ENCODE results near the gene FARS2.

FARS2 gene

GRCh38 chr6:5512422-5512821 lies 251.1 kb downstream of the FARS2 start:
- no peak for DNase-seq

- DNase-seq = no peak
These were observed 252.1 kb downstream of the FARS2 start for GRCh38 chr6:5513408-5513807.

- DNase-seq = no peak
These were observed 253.0 kb downstream of the FARS2 start for GRCh38 chr6:5514353-5514752.

- no peak for DNase-seq
These were observed 253.9 kb downstream of the FARS2 start for GRCh38 chr6:5515200-5515599.

- no peak for DNase-seq
These were observed 254.7 kb downstream of the FARS2 start for GRCh38 chr6:5516036-5516435.

GRCh38 chr6:5517796-5518195 lies 256.5 kb downstream of the FARS2 start:
- DNase-seq = peak; percentile 37

- DNase-seq = peak; percentile 40
These were observed 257.7 kb downstream of the FARS2 start for GRCh38 chr6:5518936-5519491.

- DNase-seq = no peak
These were observed 259.5 kb downstream of the FARS2 start for GRCh38 chr6:5520796-5521195.

- no peak for DNase-seq
These were observed 260.0 kb downstream of the FARS2 start for GRCh38 chr6:5521322-5521721.

- DNase-seq = peak; percentile 10
These were observed 260.8 kb downstream of the FARS2 start for GRCh38 chr6:5522147-5522546.

GRCh38 chr6:5524110-5524509 lies 262.8 kb downstream of the FARS2 start:
- DNase-seq = no peak

- DNase-seq = no peak
These were observed 263.9 kb downstream of the FARS2 start for GRCh38 chr6:5525209-5525608.

GRCh38 chr6:5529015-5529414 lies 267.7 kb downstream of the FARS2 start:
- no peak for DNase-seq

GRCh38 chr6:5529733-5530132 lies 268.4 kb downstream of the FARS2 start:
- DNase-seq = no peak

GRCh38 chr6:5531161-5531560 lies 269.8 kb downstream of the FARS2 start:
- no peak for DNase-seq

GRCh38 chr6:5531853-5532375 lies 270.6 kb downstream of the FARS2 start:
- no peak for DNase-seq

- no peak for DNase-seq
These were observed 271.6 kb downstream of the FARS2 start for GRCh38 chr6:5532941-5533340.

GRCh38 chr6:5534643-5535042 lies 273.3 kb downstream of the FARS2 start:
- DNase-seq = no peak

- no peak for DNase-seq
These were observed 275.3 kb downstream of the FARS2 start for GRCh38 chr6:5536644-5537043.

- no peak for DNase-seq
These were observed 275.8 kb downstream of the FARS2 start for GRCh38 chr6:5537132-5537531.

GRCh38 chr6:5537967-5538366 lies 276.7 kb downstream of the FARS2 start:
- no peak for DNase-seq

GRCh38 chr6:5540370-5540769 lies 279.1 kb downstream of the FARS2 start:
- no peak for DNase-seq

- DNase-seq = no peak
These were observed 279.7 kb downstream of the FARS2 start for GRCh38 chr6:5541025-5541424.

- no peak for DNase-seq
These were observed 280.6 kb downstream of the FARS2 start for GRCh38 chr6:5541751-5542432.

- no peak for DNase-seq
These were observed 286.2 kb downstream of the FARS2 start for GRCh38 chr6:5547556-5547955.
